ENCODE measurements around the gene OPCML.

DNA sequence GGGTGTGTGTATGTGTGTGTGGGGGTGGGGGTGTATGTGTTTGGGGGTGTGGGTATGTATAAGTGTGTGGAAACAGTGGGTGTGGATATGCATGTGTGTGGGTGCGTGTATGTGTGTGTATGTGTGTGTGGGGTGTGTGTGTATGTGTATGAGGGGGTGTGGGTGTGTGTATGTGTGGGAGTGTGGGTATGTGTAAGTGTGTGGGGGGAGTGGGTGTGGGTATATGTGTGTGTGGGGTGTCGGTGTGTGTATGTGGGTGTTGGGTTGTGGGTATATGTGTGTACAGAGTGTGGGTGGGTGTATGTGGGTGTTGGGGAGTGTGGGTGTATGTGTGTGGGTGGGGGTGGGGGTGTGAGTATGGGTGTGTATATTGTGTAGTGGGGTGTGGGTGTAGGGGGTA is 206.0 kb downstream of the OPCML start:
- TF ChIP-seq MED1 (CRISPR knock-in tag; IDR thresholded peaks at IDR 0.05) = no peak
- no peak for TF ChIP-seq POLR2A (IDR thresholded peaks at IDR 0.05; ENCODE audit: insufficient read depth in 1 of 2, low read depth in 2 of 2, low read length in 2 of 2)
- TF ChIP-seq BHLHE40 (IDR thresholded peaks at IDR 0.05; ENCODE audit: low read length) = no peak
- TF ChIP-seq, protein P1, sequence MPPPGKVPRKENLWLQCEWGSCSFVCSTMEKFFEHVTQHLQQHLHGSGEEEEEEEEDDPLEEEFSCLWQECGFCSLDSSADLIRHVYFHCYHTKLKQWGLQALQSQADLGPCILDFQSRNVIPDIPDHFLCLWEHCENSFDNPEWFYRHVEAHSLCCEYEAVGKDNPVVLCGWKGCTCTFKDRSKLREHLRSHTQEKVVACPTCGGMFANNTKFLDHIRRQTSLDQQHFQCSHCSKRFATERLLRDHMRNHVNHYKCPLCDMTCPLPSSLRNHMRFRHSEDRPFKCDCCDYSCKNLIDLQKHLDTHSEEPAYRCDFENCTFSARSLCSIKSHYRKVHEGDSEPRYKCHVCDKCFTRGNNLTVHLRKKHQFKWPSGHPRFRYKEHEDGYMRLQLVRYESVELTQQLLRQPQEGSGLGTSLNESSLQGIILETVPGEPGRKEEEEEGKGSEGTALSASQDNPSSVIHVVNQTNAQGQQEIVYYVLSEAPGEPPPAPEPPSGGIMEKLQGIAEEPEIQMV (CRISPR knock-in tag; IDR thresholded peaks at IDR 0.05; ENCODE audit: low read depth) = no peak
- TF ChIP-seq MAFF (IDR thresholded peaks at IDR 0.05; ENCODE audit: low read depth, low read length) = no peak
- TF ChIP-seq NR2F1 (CRISPR knock-in tag; IDR thresholded peaks at IDR 0.05) = no peak
- TF ChIP-seq ATAD3A (CRISPR knock-in tag; IDR thresholded peaks at IDR 0.05) = no peak
- TF ChIP-seq SP1 (IDR thresholded peaks at IDR 0.05) = no peak
- TF ChIP-seq SP1 (CRISPR knock-in tag; IDR thresholded peaks at IDR 0.05) = no peak
- TF ChIP-seq, protein P2, sequence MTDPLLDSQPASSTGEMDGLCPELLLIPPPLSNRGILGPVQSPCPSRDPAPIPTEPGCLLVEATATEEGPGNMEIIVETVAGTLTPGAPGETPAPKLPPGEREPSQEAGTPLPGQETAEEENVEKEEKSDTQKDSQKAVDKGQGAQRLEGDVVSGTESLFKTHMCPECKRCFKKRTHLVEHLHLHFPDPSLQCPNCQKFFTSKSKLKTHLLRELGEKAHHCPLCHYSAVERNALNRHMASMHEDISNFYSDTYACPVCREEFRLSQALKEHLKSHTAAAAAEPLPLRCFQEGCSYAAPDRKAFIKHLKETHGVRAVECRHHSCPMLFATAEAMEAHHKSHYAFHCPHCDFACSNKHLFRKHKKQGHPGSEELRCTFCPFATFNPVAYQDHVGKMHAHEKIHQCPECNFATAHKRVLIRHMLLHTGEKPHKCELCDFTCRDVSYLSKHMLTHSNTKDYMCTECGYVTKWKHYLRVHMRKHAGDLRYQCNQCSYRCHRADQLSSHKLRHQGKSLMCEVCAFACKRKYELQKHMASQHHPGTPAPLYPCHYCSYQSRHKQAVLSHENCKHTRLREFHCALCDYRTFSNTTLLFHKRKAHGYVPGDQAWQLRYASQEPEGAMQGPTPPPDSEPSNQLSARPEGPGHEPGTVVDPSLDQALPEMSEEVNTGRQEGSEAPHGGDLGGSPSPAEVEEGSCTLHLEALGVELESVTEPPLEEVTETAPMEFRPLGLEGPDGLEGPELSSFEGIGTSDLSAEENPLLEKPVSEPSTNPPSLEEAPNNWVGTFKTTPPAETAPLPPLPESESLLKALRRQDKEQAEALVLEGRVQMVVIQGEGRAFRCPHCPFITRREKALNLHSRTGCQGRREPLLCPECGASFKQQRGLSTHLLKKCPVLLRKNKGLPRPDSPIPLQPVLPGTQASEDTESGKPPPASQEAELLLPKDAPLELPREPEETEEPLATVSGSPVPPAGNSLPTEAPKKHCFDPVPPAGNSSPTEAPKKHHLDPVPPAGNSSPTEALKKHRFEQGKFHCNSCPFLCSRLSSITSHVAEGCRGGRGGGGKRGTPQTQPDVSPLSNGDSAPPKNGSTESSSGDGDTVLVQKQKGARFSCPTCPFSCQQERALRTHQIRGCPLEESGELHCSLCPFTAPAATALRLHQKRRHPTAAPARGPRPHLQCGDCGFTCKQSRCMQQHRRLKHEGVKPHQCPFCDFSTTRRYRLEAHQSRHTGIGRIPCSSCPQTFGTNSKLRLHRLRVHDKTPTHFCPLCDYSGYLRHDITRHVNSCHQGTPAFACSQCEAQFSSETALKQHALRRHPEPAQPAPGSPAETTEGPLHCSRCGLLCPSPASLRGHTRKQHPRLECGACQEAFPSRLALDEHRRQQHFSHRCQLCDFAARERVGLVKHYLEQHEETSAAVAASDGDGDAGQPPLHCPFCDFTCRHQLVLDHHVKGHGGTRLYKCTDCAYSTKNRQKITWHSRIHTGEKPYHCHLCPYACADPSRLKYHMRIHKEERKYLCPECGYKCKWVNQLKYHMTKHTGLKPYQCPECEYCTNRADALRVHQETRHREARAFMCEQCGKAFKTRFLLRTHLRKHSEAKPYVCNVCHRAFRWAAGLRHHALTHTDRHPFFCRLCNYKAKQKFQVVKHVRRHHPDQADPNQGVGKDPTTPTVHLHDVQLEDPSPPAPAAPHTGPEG (CRISPR knock-in tag; IDR thresholded peaks at IDR 0.05) = no peak
- TF ChIP-seq SRF (IDR thresholded peaks at IDR 0.05; ENCODE audit: low read depth, low read length) = no peak
- TF ChIP-seq, protein P3, sequence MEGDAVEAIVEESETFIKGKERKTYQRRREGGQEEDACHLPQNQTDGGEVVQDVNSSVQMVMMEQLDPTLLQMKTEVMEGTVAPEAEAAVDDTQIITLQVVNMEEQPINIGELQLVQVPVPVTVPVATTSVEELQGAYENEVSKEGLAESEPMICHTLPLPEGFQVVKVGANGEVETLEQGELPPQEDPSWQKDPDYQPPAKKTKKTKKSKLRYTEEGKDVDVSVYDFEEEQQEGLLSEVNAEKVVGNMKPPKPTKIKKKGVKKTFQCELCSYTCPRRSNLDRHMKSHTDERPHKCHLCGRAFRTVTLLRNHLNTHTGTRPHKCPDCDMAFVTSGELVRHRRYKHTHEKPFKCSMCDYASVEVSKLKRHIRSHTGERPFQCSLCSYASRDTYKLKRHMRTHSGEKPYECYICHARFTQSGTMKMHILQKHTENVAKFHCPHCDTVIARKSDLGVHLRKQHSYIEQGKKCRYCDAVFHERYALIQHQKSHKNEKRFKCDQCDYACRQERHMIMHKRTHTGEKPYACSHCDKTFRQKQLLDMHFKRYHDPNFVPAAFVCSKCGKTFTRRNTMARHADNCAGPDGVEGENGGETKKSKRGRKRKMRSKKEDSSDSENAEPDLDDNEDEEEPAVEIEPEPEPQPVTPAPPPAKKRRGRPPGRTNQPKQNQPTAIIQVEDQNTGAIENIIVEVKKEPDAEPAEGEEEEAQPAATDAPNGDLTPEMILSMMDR (CRISPR knock-in tag; IDR thresholded peaks at IDR 0.05) = no peak
- TF ChIP-seq ZIK1 (CRISPR knock-in tag; IDR thresholded peaks at IDR 0.05; ENCODE audit: borderline replicate concordance, low read depth) = no peak
- TF ChIP-seq, protein P4, sequence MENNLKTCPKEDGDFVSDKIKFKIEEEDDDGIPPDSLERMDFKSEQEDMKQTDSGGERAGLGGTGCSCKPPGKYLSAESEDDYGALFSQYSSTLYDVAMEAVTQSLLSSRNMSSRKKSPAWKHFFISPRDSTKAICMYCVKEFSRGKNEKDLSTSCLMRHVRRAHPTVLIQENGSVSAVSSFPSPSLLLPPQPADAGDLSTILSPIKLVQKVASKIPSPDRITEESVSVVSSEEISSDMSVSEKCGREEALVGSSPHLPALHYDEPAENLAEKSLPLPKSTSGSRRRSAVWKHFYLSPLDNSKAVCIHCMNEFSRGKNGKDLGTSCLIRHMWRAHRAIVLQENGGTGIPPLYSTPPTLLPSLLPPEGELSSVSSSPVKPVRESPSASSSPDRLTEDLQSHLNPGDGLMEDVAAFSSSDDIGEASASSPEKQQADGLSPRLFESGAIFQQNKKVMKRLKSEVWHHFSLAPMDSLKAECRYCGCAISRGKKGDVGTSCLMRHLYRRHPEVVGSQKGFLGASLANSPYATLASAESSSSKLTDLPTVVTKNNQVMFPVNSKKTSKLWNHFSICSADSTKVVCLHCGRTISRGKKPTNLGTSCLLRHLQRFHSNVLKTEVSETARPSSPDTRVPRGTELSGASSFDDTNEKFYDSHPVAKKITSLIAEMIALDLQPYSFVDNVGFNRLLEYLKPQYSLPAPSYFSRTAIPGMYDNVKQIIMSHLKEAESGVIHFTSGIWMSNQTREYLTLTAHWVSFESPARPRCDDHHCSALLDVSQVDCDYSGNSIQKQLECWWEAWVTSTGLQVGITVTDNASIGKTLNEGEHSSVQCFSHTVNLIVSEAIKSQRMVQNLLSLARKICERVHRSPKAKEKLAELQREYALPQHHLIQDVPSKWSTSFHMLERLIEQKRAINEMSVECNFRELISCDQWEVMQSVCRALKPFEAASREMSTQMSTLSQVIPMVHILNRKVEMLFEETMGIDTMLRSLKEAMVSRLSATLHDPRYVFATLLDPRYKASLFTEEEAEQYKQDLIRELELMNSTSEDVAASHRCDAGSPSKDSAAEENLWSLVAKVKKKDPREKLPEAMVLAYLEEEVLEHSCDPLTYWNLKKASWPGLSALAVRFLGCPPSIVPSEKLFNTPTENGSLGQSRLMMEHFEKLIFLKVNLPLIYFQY (CRISPR knock-in tag; IDR thresholded peaks at IDR 0.05; ENCODE audit: borderline replicate concordance) = no peak

Data from HepG2 (cell line).